Liver (tissue), 9 donors: ENCODE results near the gene MPPED2. TPM values are rescaled to one million over a fixed set of nuclear protein-coding genes. Genes with fewer than 3 reads are reported as not detected.

Experiments used
- DNase-seq: peaks from one replicate; pipeline ENCODE4 v3.0.0-alpha.2; 2017; ENCODE audit warnings: low spot score
- H3K27ac ChIP-seq, 2 donors: one replicate each; pipeline ENCODE4 v1.7.0; 2013; ENCODE audit warnings: inconsistent platforms in 2 of 2, low read length in 2 of 2, control low read depth in 1 of 2, low read depth in 1 of 2, mild to moderate bottlenecking in 1 of 2
- H3K27me3 ChIP-seq, 4 donors: one replicate each; pipeline versions ENCODE4 v1.6.1 to v1.7.0; 2013; ENCODE audit warnings: low read length in 3 of 4, inconsistent platforms in 1 of 4, mild to moderate bottlenecking in 1 of 4, moderate library complexity in 1 of 4; ENCODE audit not compliant: control insufficient read depth in 4 of 4, insufficient read depth in 4 of 4
- H3K36me3 ChIP-seq, 4 donors: one replicate each; pipeline versions ENCODE4 v1.6.1 to v1.7.0; 2013; ENCODE audit warnings: low read length in 3 of 4, mild to moderate bottlenecking in 3 of 4, low read depth in 1 of 4, moderate library complexity in 1 of 4; ENCODE audit not compliant: control insufficient read depth in 4 of 4, insufficient read depth in 3 of 4
- H3K4me1 ChIP-seq, 4 donors: one replicate each; pipeline versions ENCODE4 v1.6.1 to v1.7.0; 2013; ENCODE audit warnings: low read length in 3 of 4, mild to moderate bottlenecking in 3 of 4, moderate library complexity in 1 of 4; ENCODE audit not compliant: control insufficient read depth in 4 of 4, insufficient read depth in 4 of 4
- H3K4me3 ChIP-seq, 3 donors: one replicate each; pipeline versions ENCODE4 v1.6.1 to v1.7.0; 2013; ENCODE audit warnings: low read length in 3 of 3, control low read depth in 1 of 3, low read depth in 1 of 3, mild to moderate bottlenecking in 1 of 3
- H3K9ac ChIP-seq, 2 donors: one replicate each; pipeline ENCODE4 v1.7.0; 2013; ENCODE audit warnings: low read length in 2 of 2, mild to moderate bottlenecking in 2 of 2, moderate library complexity in 2 of 2, control low read depth in 1 of 2, low read depth in 1 of 2
- H3K9me3 ChIP-seq, 4 donors: one replicate each; pipeline versions ENCODE4 v1.6.1 to v1.7.0; 2013; ENCODE audit warnings: low read length in 3 of 4; ENCODE audit not compliant: control insufficient read depth in 4 of 4
- CTCF ChIP-seq: fragments of 150-350 bp; IDR thresholded peaks from 2 replicates; pipeline ENCODE4 v1.5.1; 2017; ENCODE audit warnings: improper control_type of control experiment, low read depth, low read length; ENCODE audit not compliant: missing input control
- EGR1 ChIP-seq, 2 donors: IDR thresholded peaks; 2 replicates each; pipeline ENCODE4 v1.6.1; 2016 to 2018; ENCODE audit warnings: antibody characterized with exemption in 2 of 2, low read depth in 2 of 2
- FOXA1 ChIP-seq: IDR thresholded peaks from 2 replicates; pipeline ENCODE4 v1.6.1; 2016; ENCODE audit warnings: antibody characterized with exemption
- FOXA2 ChIP-seq: IDR thresholded peaks from 2 replicates; pipeline ENCODE4 v1.6.1; 2016; ENCODE audit warnings: antibody characterized with exemption
- GABPA ChIP-seq, 2 donors: IDR thresholded peaks in 1 of 2; conservative IDR thresholded peaks in 1 of 2; 2 replicates each; pipeline ENCODE4 v1.6.1; 2016; ENCODE audit warnings: antibody characterized with exemption in 2 of 2, mild to moderate bottlenecking in 1 of 2, moderate library complexity in 1 of 2
- HNF4A ChIP-seq, 2 donors: conservative IDR thresholded peaks; 2 replicates each; pipeline ENCODE4 v1.6.1; 2016; ENCODE audit warnings: antibody characterized with exemption in 2 of 2, mild to moderate bottlenecking in 2 of 2
- HNF4G ChIP-seq: IDR thresholded peaks from 2 replicates; pipeline ENCODE4 v1.6.1; 2016; ENCODE audit warnings: antibody characterized with exemption
- JUND ChIP-seq, 2 donors: IDR thresholded peaks; 2 replicates each; pipeline ENCODE4 v1.6.1; 2016; ENCODE audit warnings: antibody characterized with exemption in 2 of 2
- MAX ChIP-seq: IDR thresholded peaks from 2 replicates; pipeline ENCODE4 v1.6.1; 2016; ENCODE audit warnings: antibody characterized with exemption
- NR2F2 ChIP-seq: IDR thresholded peaks from 2 replicates; pipeline ENCODE4 v1.6.1; 2016; ENCODE audit warnings: antibody characterized with exemption
- RAD21 ChIP-seq, 2 donors: IDR thresholded peaks; 2 replicates each; pipeline ENCODE4 v1.6.1; 2016; ENCODE audit warnings: antibody characterized with exemption in 2 of 2, mild to moderate bottlenecking in 2 of 2
- REST ChIP-seq: IDR thresholded peaks from 2 replicates; pipeline ENCODE4 v1.6.1; 2016; ENCODE audit warnings: antibody characterized with exemption, mild to moderate bottlenecking
- RXRA ChIP-seq, 2 donors: IDR thresholded peaks; 2 replicates each; pipeline ENCODE4 v1.6.1; 2017 to 2018; ENCODE audit warnings: antibody characterized with exemption in 2 of 2, mild to moderate bottlenecking in 1 of 2
- SP1 ChIP-seq: IDR thresholded peaks from 2 replicates; pipeline ENCODE4 v1.6.1; 2018; ENCODE audit warnings: antibody characterized with exemption, mild to moderate bottlenecking
- TAF1 ChIP-seq: conservative IDR thresholded peaks from 2 replicates; pipeline ENCODE4 v1.6.1; 2016; ENCODE audit warnings: antibody characterized with exemption, mild to moderate bottlenecking
- YY1 ChIP-seq: IDR thresholded peaks from 2 replicates; pipeline ENCODE4 v1.6.1; 2016; ENCODE audit warnings: antibody characterized with exemption, mild to moderate bottlenecking
- ZBTB33 ChIP-seq: IDR thresholded peaks from 2 replicates; pipeline ENCODE4 v1.6.1; 2016; ENCODE audit warnings: antibody characterized with exemption
- WGBS: extraction: QIAGEN DNeasy Blood & Tissue Kit; methylation state at CpG from one replicate; pipeline ENCODE4 v1.1.7; 2013; 5-methylcytosine and 5-hydroxymethylcytosine counted together
- polyA plus RNA-seq, 2 donors: library from polyadenylated mRNA; stranded (reverse) in 1 of 2; unstranded in 1 of 2; fragments of 200-250 nt in 1 of 2; fragments of >200 nt in 1 of 2; fragmentation: Nextera tagmentation in 1 of 2; extraction: Ambion mirVana in 1 of 2; gene quantifications; one replicate each; pipeline versions ENCODE4 v1.2.1 to v1.2.3, GENCODE V29; 2013 to 2015
- total RNA-seq, 2 donors: library from RNA; depleted of rRNA; stranded (reverse); fragments of >200 nt; gene quantifications; one replicate each; pipeline ENCODE4 v1.2.3, GENCODE V29; 2014
- TF ChIP-seq, protein P1 (sequence below): IDR thresholded peaks from 2 replicates; pipeline ENCODE4 v1.6.1; 2016; ENCODE audit warnings: antibody characterized with exemption
- donor health status: healthy.
- donor health status: healthy.
- donor health status: healthy.
- donor health status: healthy.
- donor health status: healthy.

The MPPED2 gene
- total and polyA plus RNA-seq, 4 donors, result 0.22 to 1.6 (median 0.47) TPM

DNA sequence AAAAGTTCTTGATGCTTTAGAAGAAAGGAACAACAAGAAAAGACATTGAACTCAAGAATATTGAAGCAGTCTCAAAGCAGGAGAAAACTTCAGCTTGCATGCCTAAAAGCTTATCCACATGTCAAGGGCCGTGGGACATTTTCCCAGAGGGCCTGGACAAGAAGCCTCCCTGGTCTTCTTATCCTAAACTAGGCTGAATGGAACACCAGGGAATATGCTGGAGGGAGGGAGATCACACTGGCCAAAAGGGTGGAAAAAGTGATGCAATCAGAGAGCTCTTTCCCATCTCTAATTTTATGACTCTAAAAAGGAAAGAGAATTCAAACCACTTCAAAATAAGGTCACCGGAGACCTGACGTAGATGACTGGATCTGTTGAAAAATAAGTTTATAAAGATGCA lies 107.2 kb downstream of the MPPED2 start:
- H3K27ac ChIP-seq, result no peak overlapping the region
- 75% methylated on average over 3 of the region's 3 CpGs for WGBS

More for the DNA sequence above, 107.2 kb downstream of the MPPED2 start:
- Histone ChIP-seq H3K9ac (no peak overlapping the region), H3K4me1 (no peaks in the 10 kb centered on the region), H3K36me3 (no peaks in the 10 kb centered on the region), H3K27me3 (no peaks in the 10 kb centered on the region), H3K9me3 (no peaks in the 10 kb centered on the region), H3K4me3 (no peak overlapping the region)
- no peak for DNase-seq
- TF ChIP-seq NR2F2, result no peak
- no peak for TF ChIP-seq RXRA (IDR thresholded peaks at IDR 0.05)
- no peak for TF ChIP-seq HNF4A (conservative IDR thresholded peaks at IDR 0.05)
- TF ChIP-seq JUND (IDR thresholded peaks at IDR 0.05), result no peak
- TF ChIP-seq HNF4G, result no peak
- TF ChIP-seq TAF1, result no peak
- TF ChIP-seq, protein P1, sequence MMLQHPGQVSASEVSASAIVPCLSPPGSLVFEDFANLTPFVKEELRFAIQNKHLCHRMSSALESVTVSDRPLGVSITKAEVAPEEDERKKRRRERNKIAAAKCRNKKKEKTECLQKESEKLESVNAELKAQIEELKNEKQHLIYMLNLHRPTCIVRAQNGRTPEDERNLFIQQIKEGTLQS, result no peak
- TF ChIP-seq FOXA2, result no peak
- TF ChIP-seq GABPA (IDR thresholded peaks at IDR 0.05 in 1 of 2, conservative IDR thresholded peaks at IDR 0.05 in 1 of 2), result no peak
- no peak for TF ChIP-seq SP1
- no peak for TF ChIP-seq REST
- TF ChIP-seq MAX, result no peak
- no peak for TF ChIP-seq YY1
- no peak for TF ChIP-seq FOXA1
- TF ChIP-seq CTCF, result no peak
- TF ChIP-seq RAD21 (IDR thresholded peaks at IDR 0.05), result no peak
- no peak for TF ChIP-seq EGR1 (IDR thresholded peaks at IDR 0.05; ENCODE audit: low read depth in 2 of 2)
- TF ChIP-seq ZBTB33, result no peak
